Measurements from ENCODE around the gene HADHB.

HADHB gene

DNA sequence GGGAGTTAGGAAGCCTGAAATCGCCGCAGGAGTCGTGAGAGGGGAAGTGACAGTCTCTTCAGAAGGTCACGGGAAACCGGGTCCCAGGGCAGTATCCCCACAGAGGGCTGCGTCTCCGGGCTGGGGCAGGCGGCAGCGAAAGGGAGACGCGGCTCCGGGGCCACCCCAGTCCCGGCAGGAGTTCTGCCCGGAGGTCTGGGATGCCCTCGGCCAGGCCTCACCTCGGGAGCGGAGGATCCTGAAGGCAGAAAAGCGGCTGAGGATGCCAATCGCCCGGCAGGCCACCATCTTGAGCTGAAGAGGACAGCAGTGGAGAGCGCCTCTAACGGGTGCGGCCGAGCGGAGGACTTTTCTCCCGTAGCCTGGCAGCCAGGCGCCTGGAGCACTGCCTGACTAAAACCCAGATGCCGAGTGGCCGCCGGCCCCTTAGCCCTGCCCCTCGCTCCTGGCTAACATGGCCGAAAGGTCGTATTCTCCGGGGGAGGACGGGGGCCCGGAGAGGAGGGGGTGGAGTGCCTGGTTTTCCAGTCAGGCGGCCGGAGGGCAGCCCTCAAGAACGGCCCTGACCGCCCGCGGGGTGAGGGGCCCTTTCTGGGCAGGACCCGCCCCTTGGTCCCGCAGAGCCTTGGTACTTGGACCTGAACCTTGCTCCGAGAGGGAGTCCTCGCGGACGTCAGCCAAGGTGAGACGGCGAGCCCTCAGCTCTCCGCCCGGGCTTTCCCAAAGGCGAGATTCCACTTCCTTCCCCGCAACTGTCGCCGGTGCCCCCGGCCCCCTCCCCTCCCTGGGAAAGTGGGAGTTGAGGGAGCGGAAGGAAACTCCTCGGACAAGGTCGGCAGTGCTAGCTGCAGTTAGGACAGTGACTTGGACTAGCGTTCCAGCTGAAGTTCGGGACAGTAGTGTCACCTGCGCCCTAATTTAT, at the start of gene HADHB, which contains the start of gene HADHA:
TSS of gene HADHB (plus strand) at position 631 of the 922 bp plus-strand sequence. CDS start 9,316 bp downstream, outside the sequence.
TSS of gene HADHA (minus strand) at position 324 of the 922 bp plus-strand sequence. CDS start at position 288, 36 bp downstream.
- peak; percentile 88 for DNase-seq

DNA sequence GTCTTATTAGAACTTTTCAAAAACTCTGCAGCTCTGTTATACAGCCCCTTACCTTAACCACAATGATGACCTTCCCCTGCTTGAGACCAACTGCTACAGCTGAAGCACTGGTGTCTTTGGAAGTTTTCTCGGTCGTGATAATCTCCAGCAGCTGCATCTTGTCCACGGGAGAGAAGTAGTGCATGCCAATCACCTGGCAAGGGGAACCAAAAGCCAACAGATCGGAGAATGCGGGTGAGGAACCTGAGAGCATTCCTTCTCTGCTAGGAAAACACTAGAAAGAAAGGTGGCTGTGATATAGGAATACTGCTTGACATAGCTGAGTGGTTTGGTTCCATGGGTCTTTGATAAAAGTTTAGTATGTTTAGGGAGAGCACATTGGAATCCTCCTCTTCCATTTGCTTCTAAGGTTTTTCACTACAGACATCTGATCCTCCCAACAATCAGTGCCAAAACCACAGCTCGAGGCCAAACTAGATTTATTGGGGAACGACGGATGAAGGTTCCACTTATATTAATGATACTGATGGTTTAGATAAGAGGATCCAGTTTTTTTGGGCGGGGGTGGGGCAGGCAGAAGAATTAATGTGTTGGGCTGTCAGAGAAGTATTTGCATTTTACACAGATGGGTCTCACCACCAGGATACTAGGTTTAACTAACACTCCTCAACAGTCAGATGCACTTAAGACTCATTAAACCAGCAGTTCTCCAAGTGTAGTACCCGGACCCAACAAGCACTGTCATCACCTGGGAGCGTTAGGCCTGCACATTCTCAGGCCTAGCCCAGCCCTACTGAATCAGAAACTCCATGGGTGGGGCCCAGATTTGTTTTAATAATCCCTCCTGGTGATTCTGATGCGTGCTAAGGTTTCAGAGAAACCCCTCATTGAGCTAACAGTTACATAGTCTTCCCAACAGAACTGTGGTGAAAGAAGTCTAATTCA, 49.4 kb upstream of the HADHB start:
- no peak for DNase-seq

DNA sequence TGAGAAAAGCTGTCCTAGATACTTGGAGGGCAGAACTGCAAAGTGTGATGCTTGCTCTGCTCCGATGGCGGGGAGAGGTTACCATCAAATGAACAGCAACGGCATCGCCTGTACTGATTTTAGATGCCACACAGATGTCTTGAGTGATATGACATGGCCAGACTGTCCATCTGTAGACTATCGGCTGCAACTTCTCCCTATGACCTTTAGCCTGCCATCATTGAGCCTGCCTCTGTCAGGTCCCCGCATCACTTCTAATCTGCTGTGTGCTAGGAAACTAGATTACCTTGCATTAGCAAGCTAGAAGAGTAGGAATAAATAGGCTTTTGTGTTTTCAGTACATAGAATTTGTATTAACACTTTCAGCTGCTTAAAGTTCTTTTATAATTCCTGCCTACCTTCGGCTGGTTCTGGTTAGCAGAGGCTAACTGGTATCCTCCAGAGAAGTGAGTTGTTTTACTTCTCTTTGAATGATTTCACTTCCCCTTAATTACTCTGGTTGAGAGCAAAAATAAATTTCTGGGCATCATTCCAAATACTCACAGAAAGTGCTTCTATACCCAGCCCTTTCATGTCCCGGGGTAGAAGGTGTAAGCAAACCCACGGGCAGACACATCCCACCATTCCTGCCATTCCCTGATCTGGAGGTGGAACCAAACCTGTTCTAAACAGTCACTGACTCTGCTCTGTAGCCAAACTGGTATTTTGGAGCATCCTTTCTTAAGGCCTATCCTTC, 47.9 kb upstream of the HADHB start:
- no peak for DNase-seq

DNA sequence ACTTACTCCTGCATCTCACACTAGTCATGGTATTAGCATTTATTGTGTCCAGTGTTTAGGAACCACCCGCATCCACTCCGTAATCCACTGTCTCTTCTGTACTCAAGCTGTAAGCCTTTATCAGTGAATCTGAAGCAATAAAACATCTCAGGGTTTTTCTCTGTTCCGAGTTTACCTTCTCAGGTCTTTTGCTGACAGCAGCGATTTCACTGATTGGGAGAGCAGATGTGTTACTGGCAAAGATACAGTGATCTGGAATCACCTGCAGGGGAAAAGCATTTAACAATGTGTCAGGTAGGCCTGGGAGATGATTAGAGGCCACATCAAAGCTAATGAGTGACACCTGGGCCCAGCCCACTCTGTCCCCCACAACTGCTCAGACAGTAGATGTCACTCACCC, 47.2 kb upstream of the HADHB start:
- no peak for DNase-seq

DNA sequence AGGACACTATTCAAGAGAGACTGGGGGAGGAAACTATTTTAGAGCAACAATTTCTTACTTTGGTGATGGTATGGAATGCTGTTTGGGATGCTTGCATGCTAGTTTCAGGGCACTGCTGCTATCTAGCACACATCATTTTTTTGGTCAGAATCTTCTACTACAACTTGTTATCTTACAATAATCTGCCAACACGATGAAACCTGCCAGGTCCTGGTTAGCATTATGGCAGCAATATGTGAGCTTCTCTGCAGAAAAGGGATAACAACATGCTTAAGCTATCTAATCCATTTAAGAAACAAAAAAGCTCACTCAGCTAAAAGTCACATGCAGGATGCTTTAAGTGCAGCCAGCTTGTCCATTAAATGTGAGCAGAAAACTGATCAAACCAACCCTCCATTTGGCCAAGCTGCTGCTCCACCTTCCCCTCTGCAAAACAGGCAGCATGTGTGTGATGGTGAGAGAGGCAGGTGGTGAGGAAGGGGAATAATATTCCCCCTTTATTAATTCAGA, 41.7 kb upstream of the HADHB start:
- no peak for DNase-seq

DNA sequence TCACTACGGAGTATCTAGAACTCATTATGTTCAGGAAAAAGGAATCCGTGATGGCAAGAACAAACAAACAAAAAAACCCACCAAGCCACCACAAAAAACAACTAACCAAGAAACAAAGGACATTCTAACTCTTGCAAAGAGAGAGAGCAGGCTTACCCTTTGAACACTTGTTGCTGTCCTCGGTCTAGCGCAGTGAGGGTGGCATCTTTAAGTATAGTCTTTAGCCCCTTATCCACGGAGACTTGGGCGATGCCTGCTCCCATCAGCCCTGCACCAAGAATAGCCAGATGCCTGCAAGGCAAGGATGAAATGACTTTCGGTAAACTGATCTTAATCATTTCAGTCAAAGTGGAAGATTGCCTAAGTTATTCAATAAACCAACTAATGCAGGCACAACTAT, 40.8 kb upstream of the HADHB start:
- no peak for DNase-seq

DNA sequence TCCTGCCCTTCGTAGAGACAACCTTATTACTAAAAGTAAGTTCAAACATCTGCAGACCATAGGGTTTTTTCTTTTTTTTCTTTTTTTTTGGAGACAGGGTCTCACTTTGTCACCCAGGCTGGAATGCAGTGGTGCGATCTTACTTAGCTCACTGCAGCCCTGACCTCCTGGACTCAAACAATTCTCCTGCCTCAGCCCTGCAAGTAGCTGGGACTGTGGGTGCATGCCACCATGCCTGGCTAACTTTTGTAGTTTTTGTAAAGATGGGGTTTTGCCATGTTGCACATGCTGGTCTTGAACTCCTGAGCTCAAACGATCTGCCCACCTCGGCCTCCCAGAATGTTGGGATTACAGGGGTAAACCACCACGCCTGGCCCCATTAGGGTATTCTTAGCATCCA, 32.7 kb upstream of the HADHB start:
- no peak for DNase-seq

DNA sequence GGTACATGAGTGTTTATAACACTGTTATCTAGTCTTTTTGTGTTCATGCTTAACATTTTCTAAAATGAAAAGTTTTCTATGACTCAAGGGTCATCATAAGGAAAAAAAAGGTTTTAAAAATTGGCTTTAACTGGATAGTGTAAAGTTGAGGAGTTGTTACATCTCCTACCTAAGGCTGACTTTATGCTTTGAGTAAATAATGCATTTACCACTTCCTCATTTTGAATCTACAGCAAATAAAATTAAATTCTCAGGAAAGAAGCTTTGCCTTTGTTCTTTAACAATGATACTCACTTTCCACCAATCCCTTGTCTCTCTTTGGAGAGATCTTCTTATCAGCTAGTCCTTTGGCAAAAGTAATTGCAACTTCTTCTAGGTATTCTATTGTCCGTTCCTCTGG, 30.0 kb upstream of the HADHB start:
- no peak for DNase-seq

DNA sequence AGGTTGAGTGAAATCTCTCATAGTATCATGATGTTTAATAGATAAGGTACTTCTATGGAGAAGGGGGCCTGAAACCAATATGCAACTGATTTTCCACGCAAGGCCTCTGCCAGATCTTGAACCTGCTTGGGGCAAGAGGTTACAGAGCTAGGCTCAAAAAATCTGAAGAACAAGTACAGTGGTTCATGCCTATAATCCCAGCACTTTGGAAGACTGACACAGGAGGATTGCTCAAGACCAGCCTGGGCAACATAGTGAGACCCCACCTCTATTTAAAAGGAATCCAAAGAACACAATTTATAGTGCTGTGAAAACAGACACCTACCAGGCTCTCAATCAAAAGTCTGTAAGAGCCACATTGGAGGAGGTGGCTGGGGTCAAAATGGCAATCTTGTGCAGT, 28.9 kb upstream of the HADHB start:
- DNase-seq = no peak

DNA sequence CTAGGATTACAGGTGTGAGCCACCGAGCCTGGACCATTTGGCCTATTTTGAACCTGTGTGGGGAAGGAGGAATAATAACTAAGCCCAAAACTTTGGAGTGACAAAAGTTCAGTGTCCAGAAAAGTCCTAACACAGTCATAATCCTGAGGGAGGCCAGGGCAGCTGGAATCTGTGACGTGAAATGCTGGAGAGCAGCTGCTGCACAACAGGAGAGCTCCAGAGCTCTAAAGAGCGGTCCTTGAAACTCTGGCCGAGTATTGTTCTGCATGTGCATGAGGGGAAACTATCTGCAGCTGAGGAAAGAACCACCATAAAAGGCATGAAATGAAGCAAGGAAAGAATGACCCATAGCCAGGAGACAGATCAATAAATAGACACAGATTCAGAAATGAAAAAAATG, 28.2 kb upstream of the HADHB start:
- DNase-seq = no peak

DNA sequence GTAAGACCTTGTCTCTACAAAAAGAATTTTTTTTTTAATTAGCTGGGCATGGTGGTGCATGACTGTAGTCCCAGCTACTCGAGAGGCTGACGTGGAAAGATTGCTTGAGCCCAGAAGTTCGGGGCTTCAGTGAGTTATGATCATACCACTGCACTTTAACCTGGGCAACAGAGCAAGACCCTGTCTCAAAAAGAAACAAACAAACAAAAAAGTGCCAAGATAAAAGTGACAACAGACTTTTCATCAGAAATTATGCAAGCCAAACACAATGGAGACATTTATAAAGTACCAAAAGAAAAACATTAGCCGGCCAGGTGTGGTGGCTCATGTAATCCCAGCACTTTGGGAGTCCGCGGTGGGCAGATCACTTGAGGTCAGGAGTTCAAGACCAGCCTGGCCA, 27.0 kb upstream of the HADHB start:
- DNase-seq = no peak

DNA sequence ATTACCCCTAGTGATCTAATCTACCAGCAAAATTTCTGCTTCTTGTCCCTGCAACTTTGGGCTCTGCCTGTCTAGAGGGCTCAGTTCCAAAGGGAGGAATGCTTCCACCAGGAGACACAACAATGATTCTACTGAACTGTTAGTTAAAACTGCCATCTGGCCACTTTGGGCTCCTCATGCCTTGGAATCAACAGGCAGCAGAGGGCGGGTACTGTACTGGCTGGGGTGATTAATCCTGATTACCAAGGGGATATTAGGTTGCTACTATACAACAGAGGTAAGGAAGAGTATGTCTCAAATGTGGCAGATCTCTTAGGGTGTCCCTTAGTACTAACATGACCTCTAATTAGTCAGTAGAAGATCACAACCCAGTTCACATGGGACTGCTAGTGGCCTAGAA, 21.7 kb upstream of the HADHB start:
- DNase-seq = peak; percentile 10

DNA sequence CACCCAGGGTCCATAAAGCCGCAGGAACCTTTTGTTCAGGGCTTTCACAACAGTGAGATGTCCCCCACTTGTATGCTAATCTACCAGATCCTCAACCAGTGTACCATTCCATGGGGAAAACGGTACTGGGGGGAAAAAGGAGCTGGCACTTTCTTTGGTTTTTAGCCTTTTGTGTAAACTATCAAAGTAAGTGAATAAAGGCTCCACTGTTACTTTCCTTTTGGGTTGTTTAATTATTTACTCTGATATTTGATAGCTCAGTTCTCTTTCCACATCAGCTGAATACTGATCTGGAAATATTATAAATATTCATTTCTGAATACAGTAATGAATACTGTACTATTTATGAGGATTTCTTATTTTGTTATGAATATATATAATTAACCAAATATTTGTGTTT, 20.6 kb upstream of the HADHB start:
- DNase-seq = no peak

DNA sequence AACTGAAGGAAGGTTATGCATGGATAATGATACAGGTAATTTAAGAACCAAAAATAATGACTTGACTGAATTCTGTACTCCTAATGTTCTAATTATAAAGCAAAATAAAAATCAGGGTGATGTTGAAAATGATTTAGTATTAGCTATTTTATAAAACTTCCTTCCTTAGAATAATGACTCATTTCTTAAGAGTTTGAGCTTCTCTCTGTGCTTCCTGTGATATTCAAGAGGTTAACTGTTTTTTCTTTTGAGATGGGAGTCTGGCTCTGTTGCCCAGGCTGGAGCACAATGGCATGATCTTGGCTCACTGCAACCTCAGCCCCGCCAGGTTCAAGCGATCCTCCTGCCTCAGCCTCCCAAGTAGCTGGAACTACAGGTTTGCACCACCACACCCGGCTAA, 15.1 kb upstream of the HADHB start:
- no peak for DNase-seq

DNA sequence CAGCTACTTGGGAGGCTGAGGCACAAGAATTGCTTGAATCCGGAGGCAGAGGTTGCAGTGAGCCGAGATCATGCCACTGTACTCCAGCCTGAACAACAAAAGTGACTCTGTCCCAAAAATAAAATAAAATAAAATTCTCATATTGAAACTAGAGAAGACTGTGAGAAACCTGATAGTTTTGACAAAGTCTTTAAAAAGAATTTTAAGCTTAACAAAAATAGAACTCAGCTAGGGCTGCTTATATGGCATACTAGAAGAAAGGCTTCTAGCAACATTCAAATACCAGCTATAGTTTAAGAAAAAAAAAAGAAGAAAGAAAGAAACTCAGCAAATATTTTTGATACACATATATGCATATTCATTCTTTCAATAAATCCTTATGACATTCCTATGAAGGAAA, 13.9 kb upstream of the HADHB start:
- no peak for DNase-seq

DNA sequence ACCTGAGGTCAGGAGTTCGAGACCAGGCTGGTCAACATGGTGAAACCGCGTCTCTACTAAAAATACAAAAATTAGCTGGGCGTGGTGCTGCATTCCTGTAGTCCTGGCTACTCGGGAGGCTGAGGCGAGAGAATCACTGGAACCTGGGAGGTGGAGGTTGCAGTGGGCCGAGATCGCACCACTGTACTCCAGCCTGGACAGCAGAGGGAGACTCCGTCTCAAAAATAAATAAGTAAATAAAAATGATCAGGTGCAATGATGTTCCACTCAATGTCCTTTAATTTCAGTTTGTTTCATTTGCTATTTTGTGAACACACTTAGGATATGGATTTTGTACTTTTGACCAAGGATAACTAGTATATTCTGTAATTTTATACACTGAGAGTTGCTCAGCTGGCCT, 9.7 kb upstream of the HADHB start:
- no peak for DNase-seq

DNA sequence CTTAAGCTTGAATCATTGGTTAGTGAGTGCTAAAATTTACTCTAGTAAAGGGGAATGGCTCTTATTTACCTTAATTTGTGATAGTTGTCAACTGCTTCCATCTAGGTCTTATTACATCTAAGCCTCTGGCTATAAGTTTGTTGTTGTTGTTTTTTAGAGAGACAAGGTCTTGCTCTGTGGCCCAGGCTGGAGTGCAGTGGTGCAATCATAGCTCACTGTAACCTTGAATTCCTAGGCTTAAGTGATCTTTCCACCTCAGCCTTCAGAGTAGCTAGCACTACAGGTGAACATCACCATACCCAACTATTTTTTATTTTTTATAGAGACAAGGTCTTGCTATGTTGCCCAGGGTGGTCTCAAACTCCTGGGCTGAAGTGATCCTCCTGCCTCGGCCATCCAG, 6.9 kb upstream of the HADHB start:
- DNase-seq = no peak

DNA sequence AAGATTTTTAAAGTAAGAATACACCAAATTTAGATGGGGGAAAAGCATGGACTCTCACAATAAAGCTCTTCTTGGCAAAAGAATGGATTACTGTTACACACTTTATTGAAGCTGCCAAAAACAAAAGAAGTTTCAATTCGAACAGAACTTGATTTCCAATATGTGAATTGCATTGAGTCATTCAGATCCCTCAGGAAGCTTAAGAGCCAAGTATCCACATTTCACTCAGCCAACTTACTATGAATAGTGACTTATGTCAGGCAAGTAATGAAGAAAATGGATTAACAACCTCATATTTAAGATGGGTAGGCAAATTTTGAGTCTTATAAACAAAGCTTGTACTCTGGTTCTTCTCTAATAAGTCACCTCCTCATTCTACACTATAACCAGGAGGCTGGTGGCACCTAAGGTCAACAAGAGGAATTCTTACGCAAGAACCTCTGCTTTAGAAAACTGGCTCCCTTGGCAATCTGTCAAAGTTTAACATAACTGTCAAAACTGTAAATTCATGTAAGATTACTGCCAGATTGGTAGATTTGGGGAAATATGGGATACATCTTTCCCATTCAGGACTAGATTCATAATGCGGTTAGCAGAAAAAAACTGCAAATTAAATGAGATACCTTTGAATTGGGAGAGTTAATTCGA, 6.3 kb upstream of the HADHB start:
- DNase-seq = no peak

DNA sequence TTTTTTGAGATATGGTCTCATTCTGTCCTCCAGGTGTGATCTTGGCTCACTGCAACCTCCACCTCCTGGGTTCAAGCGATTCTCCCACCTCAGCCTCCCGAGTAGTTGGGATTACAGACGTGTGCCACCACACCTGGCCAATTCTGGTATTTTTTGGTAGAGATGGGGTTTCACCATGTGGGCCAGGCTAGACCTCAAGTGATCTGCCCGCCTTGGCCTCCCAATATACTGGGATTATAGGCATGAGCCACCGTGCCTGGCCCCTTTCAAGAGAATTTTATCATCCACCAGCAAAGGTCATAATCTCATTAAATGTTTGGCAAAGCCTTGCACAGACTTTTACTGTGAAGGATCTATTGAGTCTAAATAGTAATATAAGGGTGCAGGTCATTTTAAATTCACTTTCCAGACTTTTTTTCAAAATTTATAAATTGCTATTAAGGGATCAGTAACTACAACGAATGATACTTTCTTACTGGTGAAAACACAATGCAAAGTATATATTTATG, 2.8 kb upstream of the HADHB start:
- no peak for DNase-seq

DNA sequence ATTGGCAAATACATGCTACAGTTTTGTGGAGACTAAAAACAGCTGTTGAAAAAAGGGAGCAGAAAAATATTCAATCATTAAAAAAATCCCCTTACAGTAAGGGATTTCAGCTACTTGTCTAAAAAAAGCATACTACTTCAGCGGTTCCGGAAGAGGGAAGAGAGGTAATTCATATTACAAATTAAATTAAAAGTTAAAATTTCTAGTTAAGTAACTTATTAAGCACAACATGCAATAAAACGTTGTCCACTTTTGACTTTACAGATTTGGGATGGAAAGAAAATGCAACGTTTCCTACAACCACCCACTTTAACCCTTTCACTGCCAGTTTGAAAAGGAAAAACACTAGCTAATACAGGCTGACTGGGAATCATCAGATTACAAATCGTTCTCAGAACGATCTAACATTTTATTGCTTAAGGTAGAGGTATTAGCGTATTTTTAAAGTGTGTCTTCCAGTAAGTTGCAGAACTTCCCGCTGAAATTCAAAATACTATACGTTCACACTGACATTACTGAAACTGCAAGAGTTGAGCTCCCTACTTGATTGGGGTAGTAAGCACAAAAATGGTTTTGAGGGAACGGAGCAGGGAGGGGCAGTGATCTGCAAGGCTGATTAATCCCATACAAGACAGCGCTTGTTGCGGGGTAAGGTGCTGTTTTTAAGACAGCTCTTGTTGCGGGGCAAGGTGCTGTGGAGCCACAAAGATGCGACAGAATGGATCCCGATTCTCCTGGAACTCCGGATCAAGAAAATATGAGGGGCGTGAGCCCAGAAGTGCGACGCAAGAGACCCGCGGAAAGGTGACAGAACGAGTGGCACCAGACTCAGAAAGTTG, 1.1 kb upstream of the HADHB start:
- DNase-seq = peak; percentile 30

DNA sequence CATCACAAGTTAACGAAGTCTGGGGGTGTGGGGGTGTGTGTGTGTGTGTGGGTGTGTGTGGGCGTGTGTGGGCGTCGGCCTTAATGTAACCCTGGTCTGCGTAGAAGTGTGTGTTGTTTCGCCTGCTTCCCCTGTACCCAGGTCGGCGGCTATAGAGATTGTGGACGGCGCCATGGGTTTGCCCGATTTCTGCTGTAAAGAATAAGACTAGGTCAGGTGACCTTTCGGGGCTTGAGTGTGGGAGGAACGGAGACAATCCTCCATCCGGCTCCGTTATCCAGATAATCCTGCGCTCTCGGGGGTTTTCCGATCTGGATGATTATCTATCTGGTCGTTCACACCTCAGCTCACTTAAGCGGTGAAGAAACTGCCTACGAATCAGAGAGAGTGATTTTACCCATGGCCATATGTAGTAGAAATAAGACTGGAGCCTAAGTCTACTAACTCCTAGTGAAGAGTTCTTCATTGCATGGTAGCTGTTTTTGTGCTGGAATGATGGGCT, 543 bp downstream of the HADHB start:
- peak; percentile 69 for DNase-seq

Data from midbrain (tissue), 1 donor.